ENCODE results near the gene EYA2. TPM values are rescaled to one million over a fixed set of nuclear protein-coding genes. Genes with fewer than 3 reads are reported as not detected.

Gene EYA2
- total and polyA plus RNA-seq, 2 of the 4 experiments (the other 2 are of a cell fraction), result 2.3 to 5.4 TPM

- Histone ChIP-seq H3K36me3 (ENCODE audit: control insufficient read depth, insufficient read depth, low read length) (no peaks in the 10 kb centered on the region; the same call in 1 of the 2 replicates), H3K4me3 (ENCODE audit: insufficient read depth, low read depth, low read length) (no peak overlapping the region), H4K91ac (ENCODE audit: insufficient read depth, low read depth, low read length) (peak overlapping the region; percentile 2; the same call in 1 of the 2 replicates), H3K27me3 (ENCODE audit: control insufficient read depth, insufficient read depth, low read length) (no peaks in the 10 kb centered on the region), H3K4me1 (ENCODE audit: control insufficient read depth, insufficient read depth, low read length) (peaks cover 11% of the 10 kb centered on the region), H3K9me3 (ENCODE audit: control insufficient read depth, insufficient read depth, low read length) (0 out of 2 replicates have a peak, but pooled peaks cover 2% of the 10 kb centered on the region), H3K4ac (ENCODE audit: low read depth, low read length) (no peak overlapping the region), H4K20me1 (ENCODE audit: insufficient read depth, low read length) (peaks cover 4% of the 10 kb centered on the region; the same call in 1 of the 2 replicates), H4K8ac (ENCODE audit: low read depth in 2 of 2, low read length in 2 of 2) (no peak overlapping the region), H3K9me1 (ENCODE audit: insufficient read depth, low read length) (no peaks in the 10 kb centered on the region; the same call in none of the 2 replicates), H2AK5ac (ENCODE audit: low read depth, low read length) (no peak overlapping the region), H4K5ac (ENCODE audit: low read depth, low read length) (no peak overlapping the region), H3K4me2 (ENCODE audit: low read depth, low read length) (no peak overlapping the region), H3K18ac (ENCODE audit: low read depth, low read length) (no peak overlapping the region), H3K79me1 (ENCODE audit: low read depth in 1 of 2, low read length in 2 of 2) (peaks cover 0 to 5% of the 10 kb centered on the region in 2 experiments; a peak in 1 of 4 replicates), H2AK9ac (replicated peaks; ENCODE audit: low read depth, low read length, poor library complexity) (peak overlapping the region; percentile 57), H2BK15ac (ENCODE audit: low read depth, low read length) (no peak overlapping the region), H2BK20ac (ENCODE audit: low read depth, low read length) (no peak overlapping the region), H2BK120ac (ENCODE audit: low read depth, low read length) (no peak overlapping the region), H2BK5ac (ENCODE audit: low read depth, low read length, poor library complexity, severe bottlenecking) (no peak overlapping the region), H3K14ac (replicated peaks; ENCODE audit: low read depth, low read length) (0 out of 2 replicates have a peak overlapping the region, but pooled peaks have one; percentile 42), H3K9ac (ENCODE audit: low read depth, low read length) (no peak overlapping the region), H3K27ac (ENCODE audit: insufficient read depth, low read length) (no peak overlapping the region), H3K23ac (ENCODE audit: low read depth, low read length) (no peak overlapping the region), H3K56ac (ENCODE audit: extremely low read depth, insufficient read depth, low read length) (no peak overlapping the region), H2AFZ (replicated peaks; ENCODE audit: low read length, poor library complexity) (no peak overlapping the region)
- dilution Hi-C loops (cut with HindIII; ENCODE audit: low sequenced_read_pairs, unreplicated experiment) (no loop called here), in situ Hi-C loops (cut with MboI; ENCODE audit: low sequenced_read_pairs) (no loop called here), intact Hi-C loops (cut with micrococcal nuclease) (no loop called here)
- TF ChIP-seq CHD1 (IDR thresholded peaks at IDR 0.05; ENCODE audit: low read depth, low read length) (no peak), RAD21 (IDR thresholded peaks at IDR 0.05; ENCODE audit: low read length) (no peak), SMC3 (IDR thresholded peaks at IDR 0.05; ENCODE audit: low read depth, low read length) (no peak), MXI1 (IDR thresholded peaks at IDR 0.05; ENCODE audit: borderline replicate concordance, low read depth, low read length) (no peak), RCOR1 (IDR thresholded peaks at IDR 0.05; ENCODE audit: insufficient replicate concordance, low read length) (no peak), FOS (IDR thresholded peaks at IDR 0.05; ENCODE audit: low read depth, low read length) (no peak), NFE2L2 (IDR thresholded peaks at IDR 0.05; ENCODE audit: low read depth, low read length) (no peak), MAFK (IDR thresholded peaks at IDR 0.05; ENCODE audit: low read depth, low read length) (no peak), ELK1 (IDR thresholded peaks at IDR 0.05; ENCODE audit: borderline replicate concordance, low read depth, low read length) (no peak), CTCF (conservative IDR thresholded peaks at IDR 0.05; ENCODE audit: low read depth, low read length) (no peak), POLR2A (IDR thresholded peaks at IDR 0.05; ENCODE audit: low read depth, low read length) (no peak), CEBPB (IDR thresholded peaks at IDR 0.05; ENCODE audit: low read depth, low read length) (no peak)
- no TSS peak for BruUV-seq (replicated peaks)
- ChIA-PET POLR2A (ENCODE audit: unreplicated experiment) (no interaction called here), CTCF (no interaction called here)
- peak; percentile 33 for DNase-seq
- ATAC-seq (ENCODE audit: low read depth), result no peak; the same call in 1 of the 2 replicates
- WGBS, 2 experiments (ENCODE audit: extremely low coverage in 2 of 2, insufficient read length in 1 of 2), result 100% methylated on average over 2 of the region's 8 CpGs; no CpG with 5 or more reads in 1 of the 2 experiments
These were observed 21.1 kb downstream of the EYA2 start for GRCh38 chr20:46915575-46916257.

All from IMR-90 (cell line).